IMR-90 (cell line): ENCODE results near the gene SNRPE. TPM values are rescaled to one million over a fixed set of nuclear protein-coding genes. Genes with fewer than 3 reads are reported as not detected.

ENCODE experiments used
- CEBPB ChIP-seq: IDR thresholded peaks from 2 replicates; pipeline ENCODE4 v1.6.1; 2012; ENCODE audit warnings: low read depth, low read length, improper control_type of control experiment
- FOS ChIP-seq: fragments of 150-350 bp; IDR thresholded peaks from 2 replicates; pipeline ENCODE4 v1.6.1; 2016; ENCODE audit warnings: low read depth, low read length
- RCOR1 ChIP-seq: IDR thresholded peaks from 2 replicates; pipeline ENCODE4 v1.6.1; 2012; ENCODE audit warnings: mild to moderate bottlenecking, low read length, improper control_type of control experiment; ENCODE audit not compliant: insufficient replicate concordance
- polyA plus RNA-seq, 3 experiments: library from polyadenylated mRNA; depleted of rRNA; stranded (reverse); fragments of >200 nt; gene quantifications; 2 replicates each; pipeline ENCODE4 v1.2.3, GENCODE V29; 2012; ENCODE audit warnings: low replicate concordance in 1 of 3
- total RNA-seq: library from RNA; depleted of rRNA; stranded (reverse); fragments of >200 nt; gene quantifications from 2 replicates; pipeline ENCODE4 v1.2.3, GENCODE V29; 2012
- TF ChIP-seq, protein P1 (sequence below): conservative IDR thresholded peaks from 2 replicates; pipeline ENCODE4 v1.5.1; 2012; ENCODE audit warnings: mild to moderate bottlenecking, low read depth, low read length, improper control_type of control experiment

The SNRPE gene
- total and polyA plus RNA-seq, 2 of the 4 experiments (the other 2 are of a cell fraction): 43.6 to 219 TPM

DNA sequence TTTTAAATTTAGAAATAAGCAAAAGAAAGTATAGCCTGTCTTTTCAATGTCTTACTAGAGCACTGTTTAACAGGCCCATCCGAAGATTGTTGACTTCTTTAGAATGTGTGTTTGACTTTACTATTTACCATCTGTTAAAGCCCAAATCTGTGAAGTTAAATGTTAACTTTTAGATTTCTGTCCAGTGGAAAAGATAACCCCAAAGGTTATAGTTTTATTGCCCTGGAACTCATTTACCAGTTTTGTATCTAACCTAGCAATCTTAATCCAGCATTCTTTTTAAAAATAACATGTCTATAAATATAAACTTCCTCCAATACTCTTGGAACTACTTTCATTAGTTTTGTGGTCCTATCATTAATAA is 37.9 kb downstream of the SNRPE start (continued):
- TF ChIP-seq RCOR1 (no peak), FOS (no peak), CEBPB (no peak)
- TF ChIP-seq, protein P1, sequence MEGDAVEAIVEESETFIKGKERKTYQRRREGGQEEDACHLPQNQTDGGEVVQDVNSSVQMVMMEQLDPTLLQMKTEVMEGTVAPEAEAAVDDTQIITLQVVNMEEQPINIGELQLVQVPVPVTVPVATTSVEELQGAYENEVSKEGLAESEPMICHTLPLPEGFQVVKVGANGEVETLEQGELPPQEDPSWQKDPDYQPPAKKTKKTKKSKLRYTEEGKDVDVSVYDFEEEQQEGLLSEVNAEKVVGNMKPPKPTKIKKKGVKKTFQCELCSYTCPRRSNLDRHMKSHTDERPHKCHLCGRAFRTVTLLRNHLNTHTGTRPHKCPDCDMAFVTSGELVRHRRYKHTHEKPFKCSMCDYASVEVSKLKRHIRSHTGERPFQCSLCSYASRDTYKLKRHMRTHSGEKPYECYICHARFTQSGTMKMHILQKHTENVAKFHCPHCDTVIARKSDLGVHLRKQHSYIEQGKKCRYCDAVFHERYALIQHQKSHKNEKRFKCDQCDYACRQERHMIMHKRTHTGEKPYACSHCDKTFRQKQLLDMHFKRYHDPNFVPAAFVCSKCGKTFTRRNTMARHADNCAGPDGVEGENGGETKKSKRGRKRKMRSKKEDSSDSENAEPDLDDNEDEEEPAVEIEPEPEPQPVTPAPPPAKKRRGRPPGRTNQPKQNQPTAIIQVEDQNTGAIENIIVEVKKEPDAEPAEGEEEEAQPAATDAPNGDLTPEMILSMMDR: no peak
